ENCODE measurements around the gene GATD1.

GRCh38 chr11:765802-766091 is 11.5 kb downstream of the GATD1 start:
- TF ChIP-seq POLR2AphosphoS5 (IDR thresholded peaks at IDR 0.05; ENCODE audit: borderline replicate concordance, low read depth, low read length) (no peak), EZH2 (IDR thresholded peaks at IDR 0.05) (no peak)
